GM19238 (cell line): ENCODE results near the gene SAMD7.

Experiments used
- DNase-seq: peaks from one replicate; pipeline ENCODE4 v3.0.0; 2011; ENCODE audit warnings: low spot score; ENCODE audit not compliant: insufficient read length

The SAMD7 gene

GRCh38 chr3:169965562-169966427 lies 54.4 kb downstream of the SAMD7 start:
- DNase-seq = no peak

- DNase-seq = peak; percentile 76
Observed at GRCh38 chr3:169966428-169966950, 55.1 kb downstream of the SAMD7 start, which contains the start of gene SEC62. Gene SEC62 (plus strand): TSS chr3:169966807. CDS start chr3:169966823, 16 bp downstream.

- peak; percentile 25 for DNase-seq
Observed at GRCh38 chr3:169966951-169967915, 55.9 kb downstream of the SAMD7 start.

- DNase-seq = no peak
Observed at GRCh38 chr3:169968224-169968885, 57.0 kb downstream of the SAMD7 start.

- no peak for DNase-seq
Observed at GRCh38 chr3:169969174-169970095, 58.1 kb downstream of the SAMD7 start.

- DNase-seq = no peak
Observed at GRCh38 chr3:169970847-169971246, 59.5 kb downstream of the SAMD7 start.

GRCh38 chr3:169971522-169971921 lies 60.1 kb downstream of the SAMD7 start:
- DNase-seq = no peak

GRCh38 chr3:169980055-169980454 lies 68.7 kb downstream of the SAMD7 start:
- DNase-seq = no peak

GRCh38 chr3:169984292-169984691 lies 72.9 kb downstream of the SAMD7 start:
- DNase-seq = no peak
